A549 (cell line): Measurements from ENCODE around the gene UBA3. TPM values are rescaled to one million over a fixed set of nuclear protein-coding genes. Genes with fewer than 3 reads are reported as not detected.

Source experiments
- ATAC-seq, 2 experiments: fragments of 200-7000 bp in 1 of 2; fragments of >200 bp in 1 of 2; cut with Nextera tagmentation in 1 of 2; cut with Tn5 transposase in 1 of 2; 3 replicates each; pipeline versions ENCODE4 v1.8.0 to v1.9.1; 2018 to 2020; ENCODE audit warnings: mild to moderate bottlenecking in 1 of 2, moderate library complexity in 1 of 2
- CTCF ChIA-PET: fragments of 300-600 bp; sonication (Branson Sonifier 250); formaldehyde crosslinking; extraction: SDS; loops from one replicate; lab custom pipeline; 2021; ENCODE audit warnings: antibody characterized with exemption, inconsistent platforms; lab: Yijun Ruan, JAX
- POLR2A ChIA-PET: fragments of 350-600 bp; formaldehyde crosslinking; extraction: SDS; loops from one replicate; lab custom pipeline; 2021; ENCODE audit warnings: antibody characterized with exemption, inconsistent platforms; lab: Yijun Ruan, JAX
- DNase-seq, 2 experiments: peaks; one replicate each; pipeline versions ENCODE4 v3.0.0 to v3.0.0-alpha.2; 2011 to 2016; ENCODE audit warnings: low read depth in 1 of 2, low spot score in 1 of 2
- FAIRE-seq: peaks from 2 replicates; lab custom pipeline; 2011; peaks lifted over from hg19 to GRCh38; lab: Jason Lieb, UNC
- H3K27ac ChIP-seq, 2 experiments: fragments of >200 bp; sonication (Bioruptor Twin); formaldehyde crosslinking; 3 replicates each; pipeline ENCODE4 v1.5.1; 2016 to 2017
- H3K4me1 ChIP-seq: fragments of >200 bp; sonication (Bioruptor Twin); formaldehyde crosslinking; 3 replicates; pipeline ENCODE4 v1.6.1; 2016
- H3K4me2 ChIP-seq: fragments of >200 bp; sonication (Bioruptor Twin); formaldehyde crosslinking; 3 replicates; pipeline ENCODE4 v1.6.1; 2016
- H3K4me3 ChIP-seq: fragments of >200 bp; sonication (Bioruptor Twin); formaldehyde crosslinking; 3 replicates; pipeline ENCODE4 v1.5.1; 2016
- H3K9me3 ChIP-seq: fragments of >200 bp; sonication (Bioruptor Twin); formaldehyde crosslinking; 3 replicates; pipeline ENCODE4 v1.6.1; 2016
- ATOH8 ChIP-seq: fragments of 250-450 bp; sonication (Bioruptor Pico); IDR thresholded peaks from 2 replicates; pipeline ENCODE4 v1.5.0; 2020; ENCODE audit warnings: low read depth, mild to moderate bottlenecking, moderate library complexity
- CBX2 ChIP-seq: fragments of 200-600 bp; sonication (generic); IDR thresholded peaks from 2 replicates; pipeline ENCODE4 v1.6.1; 2016; ENCODE audit warnings: low read depth, mild to moderate bottlenecking, borderline replicate concordance
- CEBPB ChIP-seq, 2 experiments: fragments of >200 bp in 1 of 2; sonication (Bioruptor Twin) in 1 of 2; formaldehyde crosslinking in 1 of 2; IDR thresholded peaks; 2 replicates each; pipeline ENCODE4 v1.6.1; 2012 to 2016
- CHD2 ChIP-seq: fragments of 150-350 bp; IDR thresholded peaks from 2 replicates; pipeline ENCODE4 v1.6.1; 2014; ENCODE audit warnings: low read length; ENCODE audit not compliant: partially characterized antibody
- CHD4 ChIP-seq: fragments of 200-600 bp; sonication (generic); IDR thresholded peaks from 2 replicates; pipeline ENCODE4 v1.6.1; 2016; ENCODE audit warnings: antibody characterized with exemption, mild to moderate bottlenecking, borderline replicate concordance
- EHF ChIP-seq: fragments of 250-450 bp; sonication (Bioruptor Pico); IDR thresholded peaks from 2 replicates; pipeline ENCODE4 v1.5.0; 2020; ENCODE audit warnings: mild to moderate bottlenecking
- ELK1 ChIP-seq: fragments of 150-350 bp; IDR thresholded peaks from 2 replicates; pipeline ENCODE4 v1.6.1; 2014; ENCODE audit warnings: low read depth, mild to moderate bottlenecking, low read length
- FOSB ChIP-seq: fragments of 250-450 bp; sonication (Bioruptor Pico); IDR thresholded peaks from 2 replicates; pipeline ENCODE4 v1.5.0; 2020; ENCODE audit warnings: mild to moderate bottlenecking, moderate library complexity
- FOSL2 ChIP-seq, 2 experiments: fragments of 450-650 bp in 1 of 2; fragments of >200 bp in 1 of 2; sonication (Bioruptor Twin) in 1 of 2; formaldehyde crosslinking; IDR thresholded peaks; 2 replicates each; pipeline versions ENCODE4 v1.5.0 to v1.6.1; 2016 to 2020; ENCODE audit warnings: mild to moderate bottlenecking in 1 of 2, moderate library complexity in 1 of 2
- FOXS1 ChIP-seq: fragments of 250-450 bp; sonication (Bioruptor Pico); IDR thresholded peaks from 2 replicates; pipeline ENCODE4 v1.5.0; 2020; ENCODE audit warnings: mild to moderate bottlenecking, moderate library complexity
- HES2 ChIP-seq: fragments of >200 bp; sonication (Bioruptor Twin); formaldehyde crosslinking; IDR thresholded peaks from 2 replicates; pipeline ENCODE4 v1.6.1; 2016
- HEYL ChIP-seq: fragments of 250-450 bp; sonication (Bioruptor Pico); IDR thresholded peaks from 2 replicates; pipeline ENCODE4 v1.8.0; 2021; ENCODE audit warnings: mild to moderate bottlenecking, moderate library complexity
- HOXB13 ChIP-seq: fragments of 250-450 bp; sonication (Bioruptor Pico); IDR thresholded peaks from 2 replicates; pipeline ENCODE4 v1.5.0; 2020; ENCODE audit warnings: low read depth, mild to moderate bottlenecking, moderate library complexity
- HOXB5 ChIP-seq: fragments of 250-450 bp; sonication (Bioruptor Pico); IDR thresholded peaks from 2 replicates; pipeline ENCODE4 v1.5.0; 2020; ENCODE audit warnings: mild to moderate bottlenecking, moderate library complexity
- JUNB ChIP-seq: fragments of >200 bp; sonication (Bioruptor Twin); formaldehyde crosslinking; IDR thresholded peaks from 2 replicates; pipeline ENCODE4 v1.6.1; 2016
- KDM5A ChIP-seq: fragments of 200-600 bp; sonication (generic); IDR thresholded peaks from 2 replicates; pipeline ENCODE4 v1.6.1; 2016; ENCODE audit warnings: antibody characterized with exemption, mild to moderate bottlenecking
- MAFK ChIP-seq: fragments of 450-650 bp; IDR thresholded peaks from 2 replicates; pipeline ENCODE4 v1.6.1; 2014; ENCODE audit not compliant: partially characterized antibody
- MAZ ChIP-seq: fragments of 150-350 bp; IDR thresholded peaks from 2 replicates; pipeline ENCODE4 v1.6.1; 2014; ENCODE audit warnings: antibody characterized with exemption, low read depth, low read length, borderline replicate concordance
- NR3C1 ChIP-seq: fragments of >200 bp; sonication (Bioruptor Twin); formaldehyde crosslinking; IDR thresholded peaks from 3 replicates; pipeline ENCODE4 v1.6.1; 2017
- PBX3 ChIP-seq: IDR thresholded peaks from 2 replicates; pipeline ENCODE4 v1.6.1; 2012
- PHF8 ChIP-seq: fragments of 200-600 bp; sonication (generic); IDR thresholded peaks from 2 replicates; pipeline ENCODE4 v1.6.1; 2016; ENCODE audit warnings: low read depth, mild to moderate bottlenecking, antibody characterized with exemption, moderate library complexity, borderline replicate concordance
- RAD21 ChIP-seq, 2 experiments: fragments of >200 bp in 1 of 2; sonication (Bioruptor Twin) in 1 of 2; formaldehyde crosslinking in 1 of 2; IDR thresholded peaks in 1 of 2; conservative IDR thresholded peaks in 1 of 2; 2 replicates in 1 of 2; 3 replicates in 1 of 2; pipeline ENCODE4 v1.6.1; 2012 to 2018; ENCODE audit warnings: inconsistent platforms in 1 of 2
- RARB ChIP-seq: fragments of 250-450 bp; sonication (Bioruptor Pico); IDR thresholded peaks from 2 replicates; pipeline ENCODE4 v1.8.0; 2021; ENCODE audit warnings: mild to moderate bottlenecking, moderate library complexity
- RCOR1 ChIP-seq: fragments of 150-350 bp; IDR thresholded peaks from 2 replicates; pipeline ENCODE4 v1.6.1; 2014; ENCODE audit warnings: antibody characterized with exemption, low read length, low read depth
- TFCP2L1 ChIP-seq: fragments of 250-450 bp; sonication (Bioruptor Pico); IDR thresholded peaks from 2 replicates; pipeline ENCODE4 v1.5.0; 2021; ENCODE audit warnings: mild to moderate bottlenecking
- TP53 ChIP-seq: fragments of 250-450 bp; sonication (Bioruptor Pico); IDR thresholded peaks from 2 replicates; pipeline ENCODE4 v1.5.0; 2021; ENCODE audit warnings: mild to moderate bottlenecking, moderate library complexity
- ZC3H11A ChIP-seq: fragments of 450-650 bp; IDR thresholded peaks from 2 replicates; pipeline ENCODE4 v1.6.1; 2014; ENCODE audit warnings: antibody characterized with exemption, mild to moderate bottlenecking
- ZNF302 ChIP-seq: fragments of 250-450 bp; sonication (Bioruptor Pico); IDR thresholded peaks from 2 replicates; pipeline ENCODE4 v1.9.0; 2021; ENCODE audit warnings: inconsistent platforms, mild to moderate bottlenecking, moderate library complexity
- ZSCAN20 ChIP-seq: fragments of 250-450 bp; sonication (Bioruptor Pico); IDR thresholded peaks from 2 replicates; pipeline ENCODE4 v1.8.0; 2022; ENCODE audit warnings: mild to moderate bottlenecking, moderate library complexity
- WGBS: methylation state at CpG from one replicate; pipeline ENCODE4 v1.1.6; 2017; ENCODE audit errors: missing lambda C conversion rate; 5-methylcytosine and 5-hydroxymethylcytosine counted together
- polyA plus RNA-seq, 4 experiments: library from polyadenylated mRNA; depleted of rRNA in 3 of 4; stranded (reverse); fragments of >200 nt; fragmentation: RNase III in 1 of 4; extraction: RNeasy Plus Mini Kit Qiagen cat#74134 plus additional on column Dnase treatment in 1 of 4; gene quantifications; 2 replicates in 3 of 4; 3 replicates in 1 of 4; pipeline ENCODE4 v1.2.3, GENCODE V29; 2011 to 2017

Gene UBA3
- polyA plus RNA-seq, 2 of the 4 experiments (the other 2 are of a cell fraction), result 50.0 to 62.7 TPM

- Histone ChIP-seq H3K4me1 (no peaks in the 10 kb centered on the region), H3K4me2 (no peak overlapping the region), H3K9me3 (no peaks in the 10 kb centered on the region), H3K27ac (no peak overlapping the region), H3K4me3 (no peak overlapping the region)
- POLR2A ChIA-PET, result no interaction called here
- FAIRE-seq, result no peak
- CTCF ChIA-PET, result no interaction called here
- no peak for DNase-seq
- no peak for ATAC-seq
- TF ChIP-seq HOXB5 (no peak), CHD4 (no peak), HOXB13 (CRISPR knock-in tag) (no peak), ZC3H11A (no peak), EHF (CRISPR knock-in tag) (no peak), TFCP2L1 (no peak), JUNB (no peak), ZNF302 (CRISPR knock-in tag) (no peak), HES2 (no peak), ZSCAN20 (CRISPR knock-in tag) (no peak), PBX3 (no peak), RARB (no peak), ELK1 (no peak), FOSB (CRISPR knock-in tag) (no peak), TP53 (CRISPR knock-in tag) (no peak), PHF8 (no peak), CBX2 (no peak), KDM5A (no peak), FOXS1 (CRISPR knock-in tag) (no peak), FOSL2 (IDR thresholded peaks at IDR 0.05) (no peak), FOSL2 (CRISPR knock-in tag; IDR thresholded peaks at IDR 0.05) (no peak)
Measured at GRCh38 chr3:69059688-69060087, 20.5 kb downstream of the UBA3 start.

GRCh38 chr3:69058947-69059224 is 21.3 kb downstream of the UBA3 start:
- H3K27ac ChIP-seq, result no peak overlapping the region
- no peak overlapping the region for H3K4me2 ChIP-seq
- TF ChIP-seq HOXB5, result no peak
- TF ChIP-seq NR3C1, result no peak
- no peak for TF ChIP-seq FOXS1 (CRISPR knock-in tag)
- TF ChIP-seq RCOR1, result no peak
- ChIA-PET CTCF (no interaction called here), POLR2A (no interaction called here)
- 92% methylated on average over 2 of the region's 2 CpGs for WGBS
- DNase-seq, result no peak
- H3K4me1 ChIP-seq, result no peaks in the 10 kb centered on the region
- H3K4me3 ChIP-seq, result no peak overlapping the region
- H3K9me3 ChIP-seq, result no peaks in the 10 kb centered on the region
- no peak for FAIRE-seq
- ATAC-seq, result no peak

- no peak overlapping the region for H3K4me3 ChIP-seq
- H3K4me1 ChIP-seq, result no peaks in the 10 kb centered on the region
- no peak overlapping the region for H3K4me2 ChIP-seq
- POLR2A ChIA-PET, result no interaction called here
- no peaks in the 10 kb centered on the region for H3K9me3 ChIP-seq
- CTCF ChIA-PET, result no interaction called here
- no peak overlapping the region for H3K27ac ChIP-seq
- DNase-seq (no peak), FAIRE-seq (no peak), ATAC-seq (no peak)
- 99% methylated on average over 3 of the region's 3 CpGs for WGBS
- TF ChIP-seq CHD2, result no peak
- no peak for TF ChIP-seq FOSB (CRISPR knock-in tag)
- no peak for TF ChIP-seq RARB
- no peak for TF ChIP-seq HEYL (CRISPR knock-in tag)
- TF ChIP-seq CEBPB (IDR thresholded peaks at IDR 0.05), result no peak
- no peak for TF ChIP-seq MAFK
- no peak for TF ChIP-seq PHF8
- TF ChIP-seq MAZ, result no peak
- TF ChIP-seq ATOH8 (CRISPR knock-in tag), result no peak
- no peak for TF ChIP-seq RAD21 (conservative IDR thresholded peaks at IDR 0.05 in 1 of 2, IDR thresholded peaks at IDR 0.05 in 1 of 2)
- TF ChIP-seq ZNF302 (CRISPR knock-in tag), result no peak
Measured at GRCh38 chr3:69058180-69058946, 21.8 kb downstream of the UBA3 start.
